Tibial nerve (tissue), 4 donors: ENCODE measurements around the gene DUSP12. TPM values are rescaled to one million over a fixed set of nuclear protein-coding genes. Genes with fewer than 3 reads are reported as not detected.
A peak's percentile ranks its signal among the peaks of the same experiment; 100 is the strongest.

Experiments used
- DNase-seq, 2 donors: peaks; one replicate each; pipeline ENCODE4 v3.0.0-alpha.2; 2019; ENCODE audit warnings: low spot score in 2 of 2
- H3K27ac ChIP-seq, 4 donors: fragments of 200-600 bp; sonication (generic) in 3 of 4; one replicate each; pipeline ENCODE4 v1.5.1; 2017 to 2019; ENCODE audit warnings: mild to moderate bottlenecking in 1 of 4
- H3K27me3 ChIP-seq, 2 donors: fragments of 200-600 bp; sonication (generic) in 1 of 2; one replicate each; pipeline versions ENCODE4 v1.5.1 to v1.6.0; 2017 to 2019
- H3K36me3 ChIP-seq, 3 donors: fragments of 200-600 bp; sonication (generic); one replicate each; pipeline ENCODE4 v1.5.1; 2018 to 2019
- H3K4me1 ChIP-seq, 4 donors: fragments of 200-600 bp; sonication (generic) in 3 of 4; one replicate each; pipeline ENCODE4 v1.5.1; 2017 to 2019
- H3K4me3 ChIP-seq, 4 donors: fragments of 200-600 bp; sonication (generic) in 3 of 4; one replicate each; pipeline ENCODE4 v1.5.1; 2017 to 2019; ENCODE audit warnings: mild to moderate bottlenecking in 1 of 4, moderate library complexity in 1 of 4
- H3K9me3 ChIP-seq, 4 donors: fragments of 200-600 bp; sonication (generic) in 3 of 4; one replicate each; pipeline ENCODE4 v1.5.1; 2017 to 2019
- CTCF ChIP-seq, 5 experiments: fragments of 200-600 bp in 3 of 5; fragments of 450-650 bp in 2 of 5; sonication (generic) in 3 of 5; IDR thresholded peaks; one replicate each; pipeline ENCODE4 v1.5.1; 2016 to 2019; ENCODE audit warnings: antibody characterized with exemption in 5 of 5, mild to moderate bottlenecking in 3 of 5, moderate library complexity in 2 of 5
- EP300 ChIP-seq, 2 donors: sonication (generic); formaldehyde crosslinking; IDR thresholded peaks; one replicate each; pipeline ENCODE4 v1.6.1; 2017; ENCODE audit warnings: antibody characterized with exemption in 2 of 2, mild to moderate bottlenecking in 1 of 2
- POLR2A ChIP-seq, 2 donors: fragments of 450-650 bp; IDR thresholded peaks; one replicate each; pipeline ENCODE4 v1.6.1; 2017; ENCODE audit warnings: antibody characterized with exemption in 2 of 2, mild to moderate bottlenecking in 2 of 2, moderate library complexity in 2 of 2
- WGBS, 2 donors: methylation state at CpG; one replicate each; pipeline ENCODE4 v1.1.5; 2018; 5-methylcytosine and 5-hydroxymethylcytosine counted together
- total RNA-seq, 4 donors: library from RNA; depleted of rRNA; stranded (reverse); fragments of >200 nt; gene quantifications; one replicate each; pipeline ENCODE4 v1.1.0, GENCODE V29; 2016

The DUSP12 gene
- total RNA-seq, 4 donors from 2014 or later: 33.5 to 40.6 (median 39.3) TPM

- WGBS, 2 donors: 1 to 2% methylated on average over 29 to 65 of the region's 83 CpGs
- Histone ChIP-seq H3K9me3 (no peaks in the 10 kb centered on the region), H3K36me3 (no peaks in the 10 kb centered on the region), H3K27ac (peak overlapping the region; percentile 73 to 92 (median 83)), H3K4me3 (peak overlapping the region; percentile 74 to 94 (median 84)), H3K27me3 (no peaks in the 10 kb centered on the region), H3K4me1 (peaks cover 0 to 10% (median 4%) of the 10 kb centered on the region in 4 donors)
- TF ChIP-seq EP300 (IDR thresholded peaks at IDR 0.05) (peak in 1 of 2 donors; percentile 46), POLR2A (IDR thresholded peaks at IDR 0.05) (peak; percentile 20 to 29), CTCF (IDR thresholded peaks at IDR 0.05) (peak in 1 of 5 experiments; percentile 27)
- DNase-seq: peak; percentile 80 to 84
Observed at GRCh38 chr1:161726473-161727255, 22.9 kb upstream of the DUSP12 start.

DNA sequence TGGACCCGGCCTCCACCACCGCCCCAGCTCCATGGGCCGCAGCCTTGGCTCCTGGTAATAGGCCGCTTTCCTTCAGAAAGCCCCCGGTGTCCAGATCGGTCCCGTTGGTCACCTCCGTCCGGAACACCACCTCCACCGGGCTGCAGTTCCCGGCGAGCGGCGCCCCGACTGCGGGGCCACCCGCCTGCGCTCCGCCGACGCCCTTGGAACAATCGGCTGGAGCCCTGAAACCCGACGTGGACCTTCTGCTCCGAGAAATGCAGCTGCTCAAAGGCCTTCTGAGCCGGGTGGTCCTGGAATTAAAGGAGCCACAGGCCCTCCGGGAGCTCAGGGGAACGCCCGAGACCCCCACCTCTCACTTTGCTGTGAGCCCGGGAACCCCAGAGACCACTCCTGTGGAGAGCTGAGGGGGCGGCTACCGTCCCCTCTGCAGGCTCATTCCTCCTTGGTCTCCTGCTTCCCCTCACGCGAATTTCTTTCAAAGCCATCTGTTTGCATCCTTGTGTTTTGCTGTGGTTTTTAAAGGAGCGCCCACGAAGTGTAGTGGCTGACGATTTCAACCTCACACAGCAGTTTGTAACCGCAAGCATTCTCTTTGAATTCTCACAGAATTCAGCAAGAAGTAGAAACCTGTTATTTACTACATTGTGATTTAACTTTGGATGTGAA is 22.2 kb upstream of the DUSP12 start:
- H3K27ac ChIP-seq: peak overlapping the region; percentile 73 to 92 (median 83)
- no peaks in the 10 kb centered on the region for H3K9me3 ChIP-seq
- H3K4me1 ChIP-seq: peaks cover 0 to 10% (median 4%) of the 10 kb centered on the region in 4 donors
- peak in 1 of 2 donors; percentile 65 for TF ChIP-seq EP300 (IDR thresholded peaks at IDR 0.05)
- no peak for TF ChIP-seq CTCF (IDR thresholded peaks at IDR 0.05)
- no peaks in the 10 kb centered on the region for H3K27me3 ChIP-seq
- WGBS, 2 donors: 2 to 3% methylated on average over 24 to 35 of the region's 38 CpGs
- H3K4me3 ChIP-seq: peak overlapping the region; percentile 74 to 94 (median 84)
- DNase-seq: peak in 1 of 2 donors; percentile 11
- H3K36me3 ChIP-seq: no peaks in the 10 kb centered on the region

DNA sequence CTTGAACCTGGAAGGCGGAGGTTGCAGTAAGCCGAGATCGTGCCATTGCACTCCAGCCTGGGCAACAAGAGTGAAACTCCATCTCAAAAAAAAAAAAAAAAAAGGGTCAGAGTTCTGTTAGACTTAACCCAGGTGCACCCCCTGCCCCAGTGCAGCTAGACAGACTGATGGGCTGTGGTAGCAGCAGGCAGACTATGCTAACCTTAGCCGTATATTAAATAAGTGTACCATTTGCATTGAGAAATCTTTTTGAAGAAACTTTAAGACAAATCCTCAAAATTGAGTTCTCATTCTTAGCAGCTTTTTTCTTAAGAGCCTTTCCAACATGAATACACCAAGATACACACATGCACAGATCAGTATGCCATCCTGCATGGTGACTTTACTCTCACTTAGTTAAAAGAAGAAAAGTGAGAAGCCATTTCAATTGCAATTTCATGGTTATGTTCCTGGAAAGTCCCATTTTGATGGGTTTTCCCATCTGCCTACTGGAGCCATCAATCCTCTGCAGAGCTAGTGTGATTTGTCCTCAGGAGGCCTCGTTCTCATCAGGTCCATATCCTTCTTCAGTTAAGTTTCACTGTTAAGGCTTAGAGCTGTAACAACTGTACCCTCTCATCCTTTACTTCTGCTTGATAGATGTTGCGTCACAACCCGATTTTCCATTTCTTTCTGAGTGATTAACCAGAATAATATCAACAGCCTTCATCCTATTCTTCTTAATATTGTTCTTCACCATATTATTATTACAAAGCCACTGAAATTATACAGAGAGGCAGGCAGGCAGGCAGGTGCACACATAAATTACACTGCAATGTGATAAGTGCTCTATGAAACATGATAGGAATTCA is 21.0 kb upstream of the DUSP12 start:
- 87 to 94% methylated on average over 7 of the region's 7 CpGs for WGBS, 2 donors
- H3K27ac ChIP-seq: no peak overlapping the region

GRCh38 chr1:161730050-161730564 is 19.5 kb upstream of the DUSP12 start:
- TF ChIP-seq CTCF (IDR thresholded peaks at IDR 0.05): no peak
- no peak for TF ChIP-seq POLR2A (IDR thresholded peaks at IDR 0.05)
- no peak for TF ChIP-seq EP300 (IDR thresholded peaks at IDR 0.05)
- Histone ChIP-seq H3K36me3 (no peaks in the 10 kb centered on the region), H3K27me3 (no peaks in the 10 kb centered on the region), H3K27ac (no peak overlapping the region), H3K4me1 (peaks cover 0 to 16% (median 11%) of the 10 kb centered on the region in 4 donors), H3K9me3 (no peaks in the 10 kb centered on the region), H3K4me3 (no peak overlapping the region)
- 67 to 86% methylated on average over 6 of the region's 6 CpGs for WGBS, 2 donors
- DNase-seq: no peak

More for the DNA sequence above, 21.0 kb upstream of the DUSP12 start:
- H3K36me3 ChIP-seq: no peaks in the 10 kb centered on the region
- H3K4me1 ChIP-seq: peaks cover 0 to 13% (median 9%) of the 10 kb centered on the region in 4 donors
- no peak overlapping the region for H3K4me3 ChIP-seq
- no peaks in the 10 kb centered on the region for H3K27me3 ChIP-seq
- TF ChIP-seq EP300 (IDR thresholded peaks at IDR 0.05) (no peak), POLR2A (IDR thresholded peaks at IDR 0.05) (no peak), CTCF (IDR thresholded peaks at IDR 0.05) (no peak)
- DNase-seq: no peak
- no peaks in the 10 kb centered on the region for H3K9me3 ChIP-seq
